HG03159 (cell line): ENCODE measurements around the gene HLA-DQA2.
"Not testable (repeated sequence)": the region's sequence is repeated elsewhere in the genome, so short reads cannot be mapped to it uniquely, and the experiment has no call there.

Source experiments
- ATAC-seq: cut with Tn5 transposase; IDR thresholded peaks from one replicate; pipeline ENCODE4 v1.9.1; 2021; ENCODE audit warnings: mild to moderate bottlenecking, moderate library complexity; ENCODE audit not compliant: unreplicated experiment

Gene HLA-DQA2

DNA sequence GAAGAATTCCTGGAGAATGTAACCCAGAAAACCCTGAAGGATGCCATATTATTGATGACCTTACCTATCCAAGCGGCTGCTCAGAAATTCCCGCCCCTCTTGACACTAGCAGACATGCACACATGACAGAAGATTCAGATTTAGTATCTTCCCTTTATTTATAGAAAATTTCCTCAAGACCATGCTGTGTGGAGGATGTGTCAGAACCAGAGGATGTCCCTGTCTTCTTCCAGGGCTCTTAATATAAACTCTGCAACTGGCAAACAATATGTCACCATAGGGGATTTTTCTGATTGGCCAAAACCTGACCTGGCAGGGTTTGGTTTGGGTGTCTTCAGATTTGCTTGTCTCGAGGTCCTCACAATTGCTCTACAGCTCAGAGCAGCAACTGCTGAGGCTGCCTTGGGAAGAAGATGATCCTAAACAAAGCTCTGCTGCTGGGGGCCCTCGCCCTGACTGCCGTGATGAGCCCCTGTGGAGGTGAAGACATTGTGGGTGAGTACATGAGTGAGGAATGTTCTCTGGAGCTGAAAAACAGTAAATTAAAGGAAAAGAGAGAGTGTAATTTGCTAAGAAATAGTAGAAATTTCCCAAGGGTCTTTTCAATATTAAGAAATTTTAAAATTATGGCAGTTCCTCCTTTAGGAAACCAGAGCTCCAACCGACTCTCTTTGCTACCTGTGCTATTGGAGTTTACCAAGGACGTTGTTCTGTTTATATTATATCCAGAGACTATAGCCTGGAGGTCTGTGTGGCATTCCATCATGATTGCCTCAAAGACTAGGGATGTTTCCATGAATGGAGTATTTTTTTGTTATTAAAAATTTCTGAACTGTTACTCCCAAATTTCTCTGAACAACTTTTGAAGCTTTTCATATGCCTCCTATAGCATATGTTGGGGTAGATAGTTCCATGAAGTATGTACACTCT, at the start of gene HLA-DQA2:
TSS of gene HLA-DQA2 (plus strand) at position 361 of the 930 bp plus-strand sequence. CDS start at position 414, 53 bp downstream.
- ATAC-seq = no peak

DNA sequence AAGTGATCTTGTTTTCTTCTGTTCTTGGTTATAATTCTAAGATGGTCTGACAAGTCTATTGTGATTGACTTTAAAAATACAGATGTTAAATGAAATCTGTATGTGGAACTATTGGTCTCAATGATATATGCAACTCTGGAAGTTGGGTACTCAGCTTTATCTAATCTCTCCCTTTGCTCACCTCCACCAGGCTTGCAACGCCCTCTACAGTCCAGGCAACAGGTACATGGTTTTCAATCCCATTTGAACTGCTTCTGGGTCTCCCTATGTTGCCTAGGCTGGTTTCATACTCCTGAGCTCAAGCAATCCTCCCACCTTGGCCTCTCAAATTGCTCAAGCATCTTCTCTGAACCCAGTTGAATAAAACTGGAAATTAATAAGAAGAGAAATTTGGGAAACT, 49.2 kb upstream of the HLA-DQA2 start:
- no peak for ATAC-seq

DNA sequence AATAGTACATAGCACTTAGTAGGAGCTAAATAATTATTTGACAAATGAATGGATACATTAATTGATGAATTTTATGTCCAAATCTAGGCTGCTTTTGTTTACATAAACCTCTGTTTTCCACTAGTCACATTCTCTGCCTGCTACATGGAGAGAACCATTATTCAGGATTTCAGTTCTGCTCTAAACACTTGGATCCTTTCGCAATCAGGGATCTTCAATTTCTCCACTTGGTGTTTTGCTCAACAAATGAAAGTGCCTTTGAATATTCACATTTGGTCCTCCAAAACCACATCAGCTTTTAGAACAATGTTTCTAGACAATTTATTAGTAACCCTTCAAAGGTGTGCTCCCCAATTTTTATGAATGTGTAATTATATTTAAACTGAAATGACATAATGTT, 44.2 kb upstream of the HLA-DQA2 start:
- ATAC-seq = no peak

DNA sequence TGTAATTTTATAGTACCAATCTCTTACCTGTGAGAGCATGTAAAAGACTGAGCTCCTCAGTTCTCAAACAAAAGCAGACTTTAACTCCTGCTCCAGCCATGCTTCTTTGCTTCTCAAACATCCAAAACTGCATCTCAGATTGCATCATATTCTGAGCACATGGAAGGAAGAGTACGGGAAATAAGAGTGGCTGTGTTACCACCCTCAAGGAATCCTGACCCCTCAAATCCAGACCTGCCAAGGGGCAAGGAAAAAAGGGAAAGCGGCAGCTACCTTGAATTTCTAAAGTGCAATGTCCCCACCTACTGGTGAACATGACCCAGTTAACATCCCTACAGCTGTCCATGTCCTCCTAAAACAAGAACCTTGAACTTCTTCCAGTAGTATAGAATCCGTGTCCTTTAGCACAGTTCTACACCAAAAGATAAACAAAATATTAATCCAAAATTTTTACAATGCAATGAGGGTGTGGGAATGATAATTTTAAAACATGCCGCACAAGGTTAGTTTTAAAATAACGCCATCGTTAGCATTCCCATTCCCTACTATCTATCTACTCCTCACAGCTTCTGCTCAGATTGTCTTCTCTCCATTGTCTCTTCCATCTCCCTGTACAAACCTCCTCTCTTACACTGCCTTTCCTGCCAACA, 40.7 kb upstream of the HLA-DQA2 start:
- no peak for ATAC-seq

DNA sequence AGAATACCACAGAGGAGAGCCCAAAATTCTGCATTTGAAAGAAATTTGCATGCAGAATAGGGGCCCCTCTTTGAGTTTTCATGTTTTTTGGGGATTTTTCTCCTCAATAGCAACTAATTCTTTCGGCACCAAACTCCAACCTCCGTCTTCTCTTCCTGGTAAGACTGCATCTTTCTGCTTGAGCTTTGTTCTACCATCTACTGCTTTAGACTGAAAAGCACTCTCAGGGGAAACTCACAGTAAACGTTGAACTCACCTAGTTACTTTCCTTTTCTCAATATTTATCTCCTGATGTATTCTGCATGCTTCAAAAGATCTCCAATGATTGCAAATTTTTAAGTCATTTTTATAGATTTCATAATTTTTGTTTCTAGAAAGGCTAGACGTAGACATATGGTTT, 37.8 kb upstream of the HLA-DQA2 start:
- ATAC-seq = no peak

DNA sequence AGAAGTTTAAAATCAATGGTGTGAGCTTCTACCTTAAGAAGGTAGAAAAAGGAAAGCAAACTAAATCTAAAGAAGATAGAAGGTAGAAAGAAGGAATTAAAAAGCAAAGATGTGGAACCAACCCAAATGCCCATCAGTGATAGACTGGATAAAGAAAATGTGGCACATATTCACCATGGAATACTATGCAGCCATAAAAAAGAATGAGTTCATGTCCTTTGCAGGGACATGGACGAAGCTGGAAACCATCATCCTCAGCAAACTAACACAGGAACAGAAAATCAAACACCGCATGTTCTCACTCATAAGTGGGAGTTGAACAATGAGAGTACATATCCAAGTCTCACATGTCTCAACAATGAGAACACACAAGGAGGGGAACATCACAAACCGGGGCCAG, 36.0 kb upstream of the HLA-DQA2 start:
- not testable (repeated sequence) for ATAC-seq

DNA sequence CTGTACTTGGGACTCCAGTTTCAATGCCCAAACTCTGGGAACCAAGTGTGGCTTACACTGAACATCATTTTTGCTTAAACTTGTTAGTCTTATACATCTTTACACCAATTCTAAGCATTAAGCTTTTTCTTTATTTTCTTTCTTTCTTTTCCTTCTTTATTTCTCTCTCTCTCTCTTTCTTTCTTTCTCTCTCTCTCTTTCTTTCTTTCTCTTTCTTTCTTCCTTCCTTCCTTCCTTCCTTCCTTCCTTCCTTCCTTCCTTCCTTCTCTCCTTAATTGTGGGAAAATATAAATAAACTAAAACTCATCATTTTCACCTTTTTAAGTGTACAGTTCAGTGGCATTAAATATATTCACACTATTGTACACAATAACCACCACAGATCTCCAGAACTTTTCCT, 31.6 kb upstream of the HLA-DQA2 start:
- no peak for ATAC-seq

DNA sequence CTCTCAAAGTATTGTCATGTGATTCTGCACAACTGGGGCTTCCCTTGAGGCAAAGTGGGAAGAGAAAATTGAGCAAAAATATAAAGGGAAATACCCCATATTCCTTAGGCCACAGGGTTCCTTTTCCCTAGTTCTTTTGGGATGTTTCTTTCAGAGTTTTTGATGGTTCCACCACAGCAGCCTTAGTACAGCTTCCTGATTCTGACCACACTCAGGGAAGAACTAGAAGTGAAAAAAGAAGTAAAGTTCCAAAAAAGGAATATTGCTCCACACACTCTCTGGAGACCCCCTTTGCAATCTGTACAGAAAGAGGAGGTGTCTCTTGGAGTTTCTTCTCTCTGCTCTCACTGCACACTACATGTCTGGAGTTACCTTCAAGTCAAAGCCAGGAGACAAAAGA, 27.9 kb upstream of the HLA-DQA2 start:
- no peak for ATAC-seq

DNA sequence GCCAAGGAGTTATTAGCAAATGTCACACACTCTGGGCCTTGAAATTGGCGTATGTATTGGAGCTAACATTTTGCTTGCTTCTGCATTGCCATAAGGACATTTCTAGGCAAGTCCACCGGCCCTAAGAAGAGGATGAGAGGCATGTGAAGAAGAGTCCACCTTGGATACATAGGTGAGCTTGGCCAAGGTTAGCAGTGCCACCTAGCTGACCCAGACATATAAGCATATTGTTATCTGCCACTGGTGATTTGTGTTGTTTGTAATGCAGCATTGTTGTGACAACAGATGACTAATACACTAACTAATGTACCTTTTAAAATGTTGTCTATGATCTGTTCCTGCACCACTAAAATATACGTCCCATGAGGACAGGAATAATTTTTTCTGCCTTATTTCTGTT, 24.8 kb upstream of the HLA-DQA2 start:
- ATAC-seq = no peak

DNA sequence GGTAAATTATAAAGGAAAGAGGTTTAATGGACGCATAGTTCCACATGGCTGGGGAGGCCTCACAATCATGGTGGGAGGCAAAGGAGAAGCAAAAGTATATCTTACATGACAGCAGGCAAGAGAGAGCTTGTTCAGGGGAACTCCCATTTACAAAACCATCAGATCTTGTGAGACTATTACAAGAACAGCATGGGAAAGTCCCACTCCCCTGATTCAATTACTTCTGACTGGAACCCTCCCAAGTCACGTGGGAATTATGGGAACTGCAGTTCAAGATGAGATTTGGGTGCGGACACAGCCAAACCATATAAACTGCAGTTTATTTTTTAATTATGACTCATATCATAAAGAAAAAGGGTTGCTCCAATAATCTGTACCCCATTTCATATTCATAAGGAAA, 22.3 kb upstream of the HLA-DQA2 start:
- ATAC-seq = no peak

DNA sequence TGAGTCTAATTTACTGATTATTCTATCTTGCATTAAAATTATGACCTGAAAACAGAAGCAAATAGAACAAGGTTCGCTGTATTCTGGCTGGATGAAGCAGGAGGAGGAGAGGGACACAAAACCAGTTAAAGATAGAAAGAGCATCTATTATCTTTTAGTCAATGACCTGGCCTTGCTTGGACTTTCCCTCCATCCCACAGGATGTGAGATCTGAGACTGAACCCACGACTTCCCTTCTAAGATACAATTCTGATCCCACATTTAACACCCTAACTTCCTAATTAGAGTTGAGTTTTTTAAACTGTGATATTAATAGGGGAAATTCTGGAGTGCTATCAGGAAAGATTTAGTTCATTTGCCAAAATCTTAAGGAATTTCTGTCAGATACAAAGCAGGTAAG, 3.1 kb upstream of the HLA-DQA2 start:
- ATAC-seq = no peak

DNA sequence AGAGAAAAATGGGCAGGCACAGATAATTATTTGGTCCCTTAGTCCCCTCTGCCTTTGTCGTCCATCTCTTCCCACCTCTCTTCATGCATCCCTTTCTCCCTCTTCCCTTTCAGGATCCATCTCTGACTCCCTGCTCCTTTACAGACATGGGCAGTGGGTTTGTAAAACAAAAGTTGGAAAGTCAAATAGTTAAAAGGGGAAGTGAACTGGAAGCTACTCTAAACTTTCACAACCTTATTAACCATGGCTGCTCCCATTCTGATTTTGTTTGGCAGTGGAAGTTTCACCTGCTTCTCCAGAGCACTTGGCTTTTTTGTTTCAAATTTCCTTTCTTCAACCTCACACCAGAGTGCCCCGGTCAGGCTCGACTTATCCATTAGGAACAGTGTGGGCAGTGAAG, 1.2 kb downstream of the HLA-DQA2 start:
- ATAC-seq = no peak

DNA sequence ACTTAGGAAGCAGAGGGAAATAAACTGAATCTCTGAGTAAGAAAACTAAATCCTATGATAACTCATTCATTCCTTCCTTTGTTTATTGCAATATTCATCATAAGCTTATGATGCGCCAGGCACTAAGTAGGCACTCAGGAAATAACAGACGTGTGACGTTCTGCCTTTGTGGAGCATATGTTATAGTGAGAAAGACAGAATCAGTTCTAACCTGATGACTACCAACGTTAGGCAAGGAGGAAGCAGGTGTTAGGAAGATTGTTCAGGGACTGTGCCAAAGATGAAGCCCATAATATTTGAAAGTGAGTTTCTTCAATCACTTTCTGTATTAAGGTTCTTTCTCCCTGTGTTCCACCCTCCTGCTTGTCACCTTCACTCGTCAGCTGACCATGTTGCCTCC, 3.6 kb downstream of the HLA-DQA2 start:
- ATAC-seq = no peak

DNA sequence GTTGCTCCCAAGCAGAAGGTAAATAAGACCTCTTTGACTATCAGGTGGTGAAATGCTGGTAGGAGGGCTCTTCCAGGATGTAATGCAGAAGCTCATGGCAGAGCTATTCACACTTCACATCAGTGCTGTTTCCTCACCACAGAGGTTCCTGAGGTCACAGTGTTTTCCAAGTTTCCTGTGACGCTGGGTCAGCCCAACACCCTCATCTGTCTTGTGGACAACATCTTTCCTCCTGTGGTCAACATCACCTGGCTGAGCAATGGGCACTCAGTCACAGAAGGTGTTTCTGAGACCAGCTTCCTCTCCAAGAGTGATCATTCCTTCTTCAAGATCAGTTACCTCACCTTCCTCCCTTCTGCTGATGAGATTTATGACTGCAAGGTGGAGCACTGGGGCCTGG, 4.5 kb downstream of the HLA-DQA2 start:
- not testable (repeated sequence) for ATAC-seq

DNA sequence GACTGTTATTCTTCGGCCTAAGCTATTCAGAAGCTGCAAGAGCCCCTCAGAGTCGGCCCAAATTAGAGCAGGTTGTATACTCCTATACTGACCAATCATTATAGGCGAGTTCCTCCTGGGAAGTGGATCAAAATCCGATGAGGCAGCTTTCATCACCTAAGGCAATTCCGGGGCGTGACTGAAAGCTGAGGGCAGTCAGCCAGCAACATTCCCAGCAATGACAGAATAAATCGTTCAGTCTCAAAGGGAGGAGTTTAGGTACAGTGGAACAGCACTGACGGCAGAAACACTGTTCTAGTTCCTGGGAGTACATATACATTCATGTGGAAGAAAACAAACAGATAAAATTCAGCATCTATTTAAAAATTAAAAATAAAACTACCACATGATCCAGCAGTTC, 11.4 kb downstream of the HLA-DQA2 start:
- ATAC-seq = no peak

DNA sequence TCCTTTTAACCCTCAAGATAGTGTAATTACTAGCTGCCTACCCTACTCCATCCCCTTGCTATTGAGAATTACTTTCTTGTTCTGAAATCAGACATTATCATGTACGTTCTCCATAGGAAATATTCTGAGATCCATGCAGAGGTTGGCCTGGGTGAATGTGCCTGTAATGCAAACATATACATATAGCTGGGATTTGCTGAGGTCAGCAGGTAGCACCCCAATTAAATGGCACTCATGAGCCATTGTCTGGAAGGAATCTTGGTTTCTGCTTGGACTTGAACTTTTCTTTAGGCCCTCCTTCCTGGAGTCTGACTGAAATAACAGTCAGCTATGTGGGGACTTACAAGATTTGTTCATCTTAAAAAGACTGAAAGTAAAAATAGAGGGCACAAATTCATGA, 18.5 kb downstream of the HLA-DQA2 start:
- ATAC-seq = no peak

DNA sequence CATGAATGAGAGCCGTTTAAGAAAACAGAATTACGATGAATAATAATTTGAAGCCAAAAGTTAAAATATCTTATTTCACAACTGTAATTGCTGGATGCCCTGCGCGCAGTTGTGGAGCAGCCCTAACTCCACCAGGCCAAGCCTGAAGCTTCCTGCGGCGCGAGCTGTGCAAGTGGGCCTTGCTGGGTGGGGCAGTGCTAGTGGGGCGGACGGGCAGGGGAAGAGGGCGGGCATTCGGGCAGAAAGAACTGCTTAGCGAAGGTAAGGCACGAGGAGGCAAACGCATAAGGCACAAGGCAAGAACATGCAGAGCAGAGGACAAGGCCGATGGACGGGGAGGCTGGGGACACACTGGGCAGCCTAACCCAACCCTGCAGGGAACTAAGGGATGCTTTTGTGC, 19.9 kb downstream of the HLA-DQA2 start:
- no peak for ATAC-seq

DNA sequence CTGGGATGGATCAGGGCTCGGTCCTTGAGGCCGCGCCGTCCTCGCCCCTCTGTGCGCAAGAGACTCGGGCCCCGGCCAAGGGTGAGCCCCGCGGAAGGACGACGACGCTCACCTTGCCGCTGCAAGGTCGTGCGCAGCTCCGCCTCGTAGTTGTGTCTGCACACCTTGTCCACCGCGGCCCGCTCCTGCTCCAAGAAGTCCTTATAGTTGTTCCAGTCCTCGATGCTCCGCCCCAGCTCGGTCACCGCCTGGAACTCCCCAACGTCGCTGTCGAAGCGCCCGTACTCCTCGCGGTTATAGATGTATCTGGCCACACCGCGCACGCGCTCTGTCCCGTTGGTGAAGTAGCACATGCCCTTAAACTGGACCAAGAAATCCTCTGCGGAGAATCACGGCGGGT, 20.4 kb downstream of the HLA-DQA2 start:
- no peak for ATAC-seq

DNA sequence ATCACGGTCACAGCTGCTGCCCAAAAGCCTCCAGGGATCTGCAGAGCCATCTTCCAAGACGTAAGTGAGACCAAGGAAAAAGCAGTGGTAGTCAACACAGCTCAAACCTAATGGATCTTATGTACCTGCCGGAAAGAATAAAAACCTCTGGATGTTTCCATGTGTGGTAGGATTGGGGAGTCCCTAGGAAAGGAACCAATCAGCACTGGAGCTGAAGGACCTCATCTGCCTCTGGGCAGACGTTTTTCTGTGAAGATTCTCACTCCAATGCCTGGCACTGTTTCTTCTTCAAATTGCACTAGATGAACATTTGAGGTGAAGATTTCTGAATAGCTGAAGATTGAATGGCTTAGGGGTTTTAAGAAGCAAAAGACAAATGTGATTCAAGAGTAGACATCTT, 22.2 kb downstream of the HLA-DQA2 start, which contains the start of gene HLA-DQB2:
TSS of gene HLA-DQB2 (minus strand) at position 112 of the 400 bp plus-strand sequence. CDS start at position 50, 62 bp downstream.
- ATAC-seq = no peak

DNA sequence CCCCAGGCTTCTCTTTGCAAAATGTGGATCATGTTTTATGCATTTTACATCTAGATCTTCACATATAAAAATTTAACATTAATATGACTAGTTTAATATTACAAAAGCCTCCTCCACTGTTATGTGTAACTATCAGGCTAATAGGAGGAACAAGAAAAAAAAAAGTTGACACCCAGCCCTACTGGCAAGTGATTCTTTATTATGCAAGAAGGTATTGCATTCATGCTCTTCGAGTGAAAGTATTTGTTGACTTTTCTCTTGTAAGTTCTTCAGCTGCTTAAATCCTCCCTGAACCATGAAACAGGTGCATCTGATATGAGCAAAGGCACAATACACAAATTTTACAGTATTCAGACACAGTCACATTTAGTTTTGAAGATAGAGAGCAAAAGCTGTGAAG, 22.9 kb downstream of the HLA-DQA2 start:
- no peak for ATAC-seq

DNA sequence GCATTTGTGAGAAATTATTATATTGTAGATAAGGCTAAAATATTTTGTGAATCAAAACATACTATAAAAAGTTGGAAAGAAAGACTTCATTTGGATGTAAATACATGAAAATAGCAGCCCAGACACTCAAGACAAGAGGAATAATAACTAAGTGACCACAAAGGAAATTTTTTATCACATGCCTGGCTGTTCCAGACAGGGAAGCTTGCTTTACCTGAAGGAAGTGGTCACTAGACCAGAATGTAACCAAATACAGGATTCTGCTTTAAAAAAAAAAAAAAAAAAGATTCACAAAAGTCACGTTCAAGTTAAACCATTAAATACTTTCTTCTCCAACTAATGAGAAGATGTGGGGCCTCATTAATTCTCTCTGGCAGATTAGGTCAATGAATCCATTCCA, 31.5 kb downstream of the HLA-DQA2 start:
- no peak for ATAC-seq

DNA sequence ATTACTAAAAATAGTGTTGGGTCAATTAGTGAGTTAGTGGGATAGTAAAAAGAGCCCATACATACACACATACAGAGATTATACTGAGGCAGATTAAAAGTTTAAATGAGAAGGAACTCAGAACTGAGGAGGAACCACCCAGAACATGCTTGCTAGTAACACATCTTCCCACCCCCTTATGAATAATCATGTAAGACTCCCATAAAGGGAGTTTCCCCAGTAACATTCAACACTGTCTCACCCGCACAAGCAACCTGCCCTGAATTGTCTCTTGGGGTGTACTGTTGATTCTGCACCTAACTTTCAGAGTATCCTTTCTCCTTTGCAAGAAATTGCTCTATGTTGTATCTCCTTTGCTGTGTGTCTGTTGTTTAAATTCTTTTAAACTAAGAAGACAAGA, 33.2 kb downstream of the HLA-DQA2 start:
- ATAC-seq = no peak
